Osteoblast (primary cell): ENCODE data around the gene ATP11A. TPM values are rescaled to one million over a fixed set of nuclear protein-coding genes. Genes with fewer than 3 reads are reported as not detected.

Experiments used
- DNase-seq: peaks from one replicate; pipeline ENCODE4 v3.0.0; 2011; ENCODE audit warnings: low spot score, mixed read lengths; ENCODE audit not compliant: insufficient read length; ENCODE audit errors: missing footprints
- H2AFZ ChIP-seq: 2 replicates; pipeline ENCODE4 v1.6.0; 2011; ENCODE audit warnings: mild to moderate bottlenecking, low read length
- H3K27ac ChIP-seq: 2 replicates; pipeline ENCODE4 v1.5.1; 2011; ENCODE audit warnings: mild to moderate bottlenecking, low read depth, low read length, moderate library complexity
- H3K27me3 ChIP-seq: 2 replicates; pipeline ENCODE4 v1.6.0; 2012; ENCODE audit warnings: mild to moderate bottlenecking, control low read depth, inconsistent platforms, low read length, moderate library complexity; ENCODE audit not compliant: insufficient read depth
- H3K36me3 ChIP-seq: 2 replicates; pipeline ENCODE4 v1.5.1; 2011; ENCODE audit warnings: mild to moderate bottlenecking, low read length, control low read depth, moderate library complexity; ENCODE audit not compliant: insufficient read depth
- H3K4me1 ChIP-seq: 2 replicates; pipeline ENCODE4 v1.5.1; 2011; ENCODE audit warnings: mild to moderate bottlenecking, low read length, control low read depth, moderate library complexity; ENCODE audit not compliant: insufficient read depth
- H3K4me2 ChIP-seq: 2 replicates; pipeline ENCODE4 v1.6.0; 2011; ENCODE audit warnings: mild to moderate bottlenecking, low read length; ENCODE audit not compliant: insufficient read depth
- H3K4me3 ChIP-seq: fragments of 200-600 bp; sonication (generic); 3 replicates; pipeline ENCODE4 v1.5.1; 2012; ENCODE audit warnings: mild to moderate bottlenecking, low read length, inconsistent platforms; ENCODE audit not compliant: insufficient read depth
- H3K79me2 ChIP-seq: 2 replicates; pipeline ENCODE4 v1.6.0; 2012; ENCODE audit warnings: mild to moderate bottlenecking, low read length, control low read depth, inconsistent platforms; ENCODE audit not compliant: insufficient read depth
- H3K9me3 ChIP-seq: 2 replicates; pipeline ENCODE4 v1.5.1; 2011; ENCODE audit warnings: low read depth, low read length, control low read depth
- H4K20me1 ChIP-seq: 2 replicates; pipeline ENCODE4 v1.6.0; 2012; ENCODE audit warnings: mild to moderate bottlenecking, low read length, control low read depth; ENCODE audit not compliant: insufficient read depth
- total RNA-seq: library from RNA; depleted of rRNA; stranded (reverse); fragments of >200 nt; gene quantifications from 2 replicates; pipeline ENCODE4 v1.2.3, GENCODE V29; 2012
- TF ChIP-seq, protein P1 (sequence below): IDR thresholded peaks from 2 replicates; pipeline ENCODE4 v1.5.1; 2011; ENCODE audit warnings: mild to moderate bottlenecking, low read depth, low read length, moderate library complexity; ENCODE audit errors: extremely low read depth

Gene ATP11A
- total RNA-seq, 1 donor = 7.6 TPM

GRCh38 chr13:112720251-112720650 is 30.4 kb downstream of the ATP11A start:
- no peak overlapping the region for H3K4me3 ChIP-seq
- H2AFZ ChIP-seq = no peak overlapping the region
- H3K4me2 ChIP-seq = no peak overlapping the region
- no peaks in the 10 kb centered on the region for H3K9me3 ChIP-seq
- no peaks in the 10 kb centered on the region for H3K27me3 ChIP-seq
- TF ChIP-seq, protein P1, sequence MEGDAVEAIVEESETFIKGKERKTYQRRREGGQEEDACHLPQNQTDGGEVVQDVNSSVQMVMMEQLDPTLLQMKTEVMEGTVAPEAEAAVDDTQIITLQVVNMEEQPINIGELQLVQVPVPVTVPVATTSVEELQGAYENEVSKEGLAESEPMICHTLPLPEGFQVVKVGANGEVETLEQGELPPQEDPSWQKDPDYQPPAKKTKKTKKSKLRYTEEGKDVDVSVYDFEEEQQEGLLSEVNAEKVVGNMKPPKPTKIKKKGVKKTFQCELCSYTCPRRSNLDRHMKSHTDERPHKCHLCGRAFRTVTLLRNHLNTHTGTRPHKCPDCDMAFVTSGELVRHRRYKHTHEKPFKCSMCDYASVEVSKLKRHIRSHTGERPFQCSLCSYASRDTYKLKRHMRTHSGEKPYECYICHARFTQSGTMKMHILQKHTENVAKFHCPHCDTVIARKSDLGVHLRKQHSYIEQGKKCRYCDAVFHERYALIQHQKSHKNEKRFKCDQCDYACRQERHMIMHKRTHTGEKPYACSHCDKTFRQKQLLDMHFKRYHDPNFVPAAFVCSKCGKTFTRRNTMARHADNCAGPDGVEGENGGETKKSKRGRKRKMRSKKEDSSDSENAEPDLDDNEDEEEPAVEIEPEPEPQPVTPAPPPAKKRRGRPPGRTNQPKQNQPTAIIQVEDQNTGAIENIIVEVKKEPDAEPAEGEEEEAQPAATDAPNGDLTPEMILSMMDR = no peak
- no peaks in the 10 kb centered on the region for H3K79me2 ChIP-seq
- DNase-seq = no peak
- no peaks in the 10 kb centered on the region for H3K36me3 ChIP-seq
- H3K4me1 ChIP-seq = peaks cover 5% of the 10 kb centered on the region
- H4K20me1 ChIP-seq = peaks cover 16% of the 10 kb centered on the region
- H3K27ac ChIP-seq = no peak overlapping the region

DNA sequence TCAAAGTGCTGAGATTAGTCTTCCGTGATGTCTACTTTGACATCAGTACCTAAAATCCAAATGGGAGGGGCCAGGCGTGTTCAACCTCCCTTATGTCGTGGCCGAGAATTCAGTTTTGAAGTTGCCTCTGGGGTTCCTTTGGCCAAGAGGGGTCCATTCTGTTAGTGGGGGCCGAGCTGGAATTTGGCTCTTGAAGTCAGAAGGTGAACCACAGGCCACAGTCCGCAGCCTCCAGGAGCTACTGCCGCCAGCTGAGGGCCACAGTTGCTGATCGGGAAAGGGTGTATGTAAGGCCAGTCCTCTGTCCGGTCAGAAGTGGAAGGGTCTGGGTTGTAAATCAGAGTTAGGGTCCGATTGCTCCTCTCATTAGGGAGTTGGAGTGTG is 31.0 kb downstream of the ATP11A start:
- no peak overlapping the region for H2AFZ ChIP-seq
- H3K4me2 ChIP-seq = no peak overlapping the region
- H3K79me2 ChIP-seq = no peaks in the 10 kb centered on the region
- TF ChIP-seq, protein P1 = no peak
- H4K20me1 ChIP-seq = peaks cover 16% of the 10 kb centered on the region
- H3K27ac ChIP-seq = no peak overlapping the region
- no peaks in the 10 kb centered on the region for H3K27me3 ChIP-seq
- no peak overlapping the region for H3K4me3 ChIP-seq
- H3K9me3 ChIP-seq = no peaks in the 10 kb centered on the region
- no peaks in the 10 kb centered on the region for H3K36me3 ChIP-seq
- no peak for DNase-seq
- H3K4me1 ChIP-seq = peaks cover 5% of the 10 kb centered on the region

- no peak overlapping the region for H3K27ac ChIP-seq
- no peak overlapping the region for H3K4me2 ChIP-seq
- H2AFZ ChIP-seq = no peak overlapping the region
- no peaks in the 10 kb centered on the region for H3K36me3 ChIP-seq
- TF ChIP-seq, protein P1 = no peak
- H3K79me2 ChIP-seq = no peaks in the 10 kb centered on the region
- peaks cover 16% of the 10 kb centered on the region for H4K20me1 ChIP-seq
- H3K4me1 ChIP-seq = peaks cover 5% of the 10 kb centered on the region
- no peak overlapping the region for H3K4me3 ChIP-seq
- peak; percentile 78 for DNase-seq
- no peaks in the 10 kb centered on the region for H3K27me3 ChIP-seq
- H3K9me3 ChIP-seq = no peaks in the 10 kb centered on the region
These were observed 31.6 kb downstream of the ATP11A start for GRCh38 chr13:112721198-112722104.

DNA sequence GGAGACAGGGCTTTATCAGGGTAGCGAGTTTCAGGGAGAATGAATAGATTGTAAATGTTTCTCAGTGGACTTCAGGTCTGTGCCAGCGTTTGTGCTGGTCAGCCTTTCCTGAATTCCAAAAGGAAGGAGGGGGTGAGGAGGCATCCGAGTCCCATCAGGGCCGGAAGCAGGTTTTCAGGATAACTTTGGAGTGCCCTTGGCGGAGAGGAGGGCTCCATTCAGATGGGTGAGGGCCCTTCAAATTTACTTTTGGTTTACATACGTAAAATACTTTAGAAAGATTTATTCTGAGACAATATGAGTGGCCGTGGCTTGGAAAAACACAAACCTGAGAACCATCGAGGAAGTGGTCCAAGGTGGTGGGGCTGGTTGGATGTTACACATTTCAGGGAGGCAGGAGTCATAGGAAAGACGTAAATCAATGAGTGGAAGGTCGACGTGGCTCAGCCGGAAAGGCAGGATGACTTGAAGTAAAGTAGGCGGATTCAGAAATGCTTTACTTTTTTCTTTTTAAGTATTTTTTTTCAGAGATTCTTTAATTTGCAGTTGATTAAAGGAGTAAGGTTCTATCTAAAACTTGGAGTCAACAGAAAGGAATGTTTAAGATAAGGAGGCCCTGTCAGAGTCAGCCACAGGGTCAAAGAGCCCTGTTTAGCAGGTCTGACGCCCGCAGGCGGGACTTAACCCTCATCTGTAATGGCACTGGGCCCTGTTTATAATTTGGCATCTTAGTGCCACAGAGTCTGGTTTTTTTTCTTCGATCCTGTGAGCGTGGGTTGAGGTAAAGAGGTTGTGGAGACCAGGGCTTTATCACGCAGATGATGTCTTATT is 32.8 kb downstream of the ATP11A start:
- Histone ChIP-seq H2AFZ (no peak overlapping the region), H3K4me3 (no peak overlapping the region), H3K36me3 (no peaks in the 10 kb centered on the region), H3K4me1 (peaks cover 5% of the 10 kb centered on the region), H3K4me2 (peak overlapping the region; percentile 39), H4K20me1 (peaks cover 13% of the 10 kb centered on the region), H3K27ac (peak overlapping the region; percentile 73), H3K79me2 (no peaks in the 10 kb centered on the region), H3K27me3 (no peaks in the 10 kb centered on the region), H3K9me3 (no peaks in the 10 kb centered on the region)
- peak; percentile 99 for DNase-seq
- TF ChIP-seq, protein P1 = no peak
